ENCODE data around the gene WSB1.
"Not testable (repeated sequence)": the region's sequence is repeated elsewhere in the genome, so short reads cannot be mapped to it uniquely, and the experiment has no call there.

WSB1 gene

DNA sequence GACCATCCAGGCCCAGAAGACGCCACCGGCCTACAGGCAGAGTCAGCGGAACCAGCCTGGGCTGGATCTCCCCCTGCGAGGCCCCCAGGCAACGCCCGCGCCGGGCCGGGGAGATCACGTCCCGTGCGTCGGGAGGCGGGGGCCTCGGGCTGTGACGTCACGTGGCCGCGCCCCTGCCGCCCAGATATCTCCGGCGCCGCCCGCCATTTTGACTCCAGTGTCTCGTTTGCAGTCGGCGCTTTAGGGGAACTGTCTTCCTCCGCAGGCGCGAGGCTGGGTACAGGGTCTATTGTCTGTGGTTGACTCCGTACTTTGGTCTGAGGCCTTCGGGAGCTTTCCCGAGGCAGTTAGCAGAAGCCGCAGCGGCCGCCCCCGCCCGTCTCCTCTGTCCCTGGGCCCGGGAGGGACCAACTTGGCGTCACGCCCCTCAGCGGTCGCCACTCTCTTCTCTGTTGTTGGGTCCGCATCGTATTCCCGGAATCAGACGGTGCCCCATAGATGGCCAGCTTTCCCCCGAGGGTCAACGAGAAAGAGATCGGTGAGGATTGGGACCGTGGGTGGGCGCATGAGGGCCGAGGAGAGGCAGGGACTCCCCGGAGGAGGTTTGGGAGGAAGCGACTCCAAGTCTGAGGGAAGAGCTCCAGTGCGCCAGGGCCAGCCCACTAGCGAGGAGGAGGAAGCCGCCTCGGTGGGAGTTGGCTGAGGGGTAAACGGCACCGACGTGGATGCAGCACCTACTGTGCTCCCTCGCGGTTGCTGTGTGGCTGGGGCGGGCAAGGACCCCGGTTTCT, at the start of gene WSB1:
Gene WSB1, plus strand, starts transcription at position 217 of the 791 bp plus-strand sequence. Its CDS starts 282 bp downstream, at position 499.
- peak; percentile 86 for DNase-seq

- no peak for DNase-seq
Measured at GRCh38 chr17:27244491-27245223, 49.3 kb upstream of the WSB1 start.

- peak; percentile 80 for DNase-seq
Measured at GRCh38 chr17:27245230-27245696, 48.7 kb upstream of the WSB1 start.

DNA sequence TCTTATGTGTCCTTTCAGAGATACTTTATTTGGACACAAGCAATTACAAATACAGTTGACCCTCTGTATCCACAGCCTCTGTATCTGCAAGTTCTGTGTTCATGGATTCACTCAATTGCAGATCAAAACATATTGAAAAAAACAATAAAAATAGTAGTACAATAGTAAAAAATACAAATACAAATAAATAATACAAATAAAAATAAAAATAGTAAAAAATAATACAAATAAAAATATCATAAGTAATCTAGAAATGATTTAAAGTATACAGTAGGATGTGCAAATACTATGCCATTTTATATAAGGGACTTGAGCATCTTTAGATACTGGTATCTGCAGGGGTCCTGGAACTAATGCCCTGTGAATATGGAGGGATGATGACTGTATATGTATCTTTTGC, 47.4 kb upstream of the WSB1 start:
- no peak for DNase-seq

DNA sequence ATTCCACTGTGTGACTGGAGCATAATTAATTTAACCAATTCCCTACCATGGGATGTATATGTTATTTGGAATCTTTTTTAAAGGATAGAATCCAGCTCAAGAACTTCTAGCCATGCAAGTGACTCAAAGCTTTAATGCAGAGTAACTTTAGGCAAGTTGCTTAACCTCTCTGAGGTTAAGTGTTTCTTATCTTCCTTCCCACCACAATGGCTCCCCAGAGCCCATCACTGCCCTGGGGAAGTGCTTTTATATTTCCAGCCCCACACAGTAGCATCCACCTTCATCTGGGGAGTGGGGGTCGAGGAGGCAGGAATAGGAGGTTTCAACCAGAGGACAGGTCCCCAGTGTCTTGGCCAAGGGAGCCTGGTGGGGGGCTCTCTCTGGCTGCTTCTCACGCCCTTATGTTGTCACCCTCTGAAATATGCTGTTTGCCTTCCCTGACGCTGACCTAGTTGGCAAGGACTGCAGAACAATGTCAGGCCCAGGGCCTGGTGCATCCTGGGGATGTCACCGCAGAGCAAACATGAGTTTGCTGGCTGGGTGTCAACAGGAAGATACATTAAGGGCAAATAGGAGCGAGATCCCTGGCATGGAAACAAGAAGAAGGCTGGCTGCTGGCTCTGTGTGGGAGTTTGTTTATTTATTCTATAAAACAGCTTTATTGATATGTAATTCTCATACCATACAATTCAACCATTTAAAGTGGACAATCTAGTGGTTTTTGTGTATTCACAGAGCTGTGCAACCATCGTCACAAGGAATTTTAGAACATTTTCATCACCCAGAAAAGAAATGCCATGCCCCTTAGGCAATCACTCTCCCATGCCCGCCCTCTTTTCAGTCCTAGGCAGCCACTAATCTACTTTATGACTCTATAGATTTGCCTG, 46.6 kb upstream of the WSB1 start:
- peak; percentile 94 for DNase-seq

DNA sequence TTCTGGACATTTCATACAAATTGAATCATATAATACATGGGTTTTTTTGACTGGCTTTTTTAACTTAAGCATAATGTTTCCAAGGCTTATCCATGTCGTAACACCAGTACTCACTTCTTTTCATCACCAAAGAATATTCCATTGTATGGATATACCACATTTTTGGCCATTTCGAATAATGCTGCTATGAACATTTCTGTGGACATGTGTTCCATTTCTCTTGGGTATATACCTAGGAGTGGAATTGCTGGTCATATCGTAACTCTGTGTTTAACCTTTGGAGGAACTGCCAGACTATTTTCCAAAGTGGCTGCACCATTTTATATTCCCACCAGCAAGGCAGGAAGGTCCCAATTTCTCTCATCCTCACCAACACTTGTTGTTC, 46.0 kb upstream of the WSB1 start:
- no peak for DNase-seq

GRCh38 chr17:27250791-27251190, 43.1 kb upstream of the WSB1 start:
- DNase-seq, result not testable (repeated sequence)

GRCh38 chr17:27254802-27255201, 39.1 kb upstream of the WSB1 start:
- DNase-seq, result not testable (repeated sequence)

GRCh38 chr17:27256225-27257030, 37.5 kb upstream of the WSB1 start:
- DNase-seq, result no peak

GRCh38 chr17:27257031-27257357, 36.9 kb upstream of the WSB1 start:
- DNase-seq, result no peak

- DNase-seq, result no peak
Measured at GRCh38 chr17:27259356-27259755, 34.6 kb upstream of the WSB1 start.

- no peak for DNase-seq
Measured at GRCh38 chr17:27263386-27263785, 30.5 kb upstream of the WSB1 start.

DNA sequence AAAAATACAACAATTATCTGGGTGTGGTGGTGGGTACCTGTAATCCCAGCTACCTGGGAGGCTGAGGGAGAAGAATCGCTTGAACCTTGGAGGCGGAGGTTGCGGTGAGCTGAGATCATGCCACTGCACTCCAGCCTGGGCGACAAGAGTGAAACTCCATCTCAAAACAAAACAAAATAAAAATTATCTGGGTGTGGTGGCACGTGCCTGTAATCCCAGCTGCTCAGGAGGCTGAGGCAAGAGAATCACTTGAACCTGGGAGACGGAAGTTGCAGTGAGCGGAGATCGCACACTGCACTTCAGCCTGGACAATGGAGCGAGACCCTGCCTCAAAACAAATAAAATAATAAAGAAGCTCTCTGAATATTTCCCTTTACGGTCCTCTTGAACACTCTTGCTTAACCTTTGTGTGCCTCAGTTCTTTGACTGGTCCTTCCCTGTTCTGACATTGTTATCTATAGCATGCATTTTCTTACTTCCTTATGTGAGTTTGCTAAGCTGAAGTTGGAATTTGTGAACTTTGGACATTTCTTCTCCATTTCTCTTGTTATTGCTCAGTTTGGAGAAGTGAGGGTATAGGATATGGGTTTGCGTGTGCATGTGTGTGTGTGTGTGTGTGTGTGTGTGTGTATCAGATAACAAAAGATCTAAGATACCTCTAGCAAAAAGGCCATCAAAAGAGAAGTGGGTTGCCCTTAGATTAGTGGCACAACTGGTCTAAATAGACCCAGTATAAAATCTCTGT, 29.7 kb upstream of the WSB1 start:
- DNase-seq, result no peak

GRCh38 chr17:27265333-27265732, 28.6 kb upstream of the WSB1 start:
- no peak for DNase-seq

- no peak for DNase-seq
Measured at GRCh38 chr17:27266228-27266627, 27.7 kb upstream of the WSB1 start.

DNA sequence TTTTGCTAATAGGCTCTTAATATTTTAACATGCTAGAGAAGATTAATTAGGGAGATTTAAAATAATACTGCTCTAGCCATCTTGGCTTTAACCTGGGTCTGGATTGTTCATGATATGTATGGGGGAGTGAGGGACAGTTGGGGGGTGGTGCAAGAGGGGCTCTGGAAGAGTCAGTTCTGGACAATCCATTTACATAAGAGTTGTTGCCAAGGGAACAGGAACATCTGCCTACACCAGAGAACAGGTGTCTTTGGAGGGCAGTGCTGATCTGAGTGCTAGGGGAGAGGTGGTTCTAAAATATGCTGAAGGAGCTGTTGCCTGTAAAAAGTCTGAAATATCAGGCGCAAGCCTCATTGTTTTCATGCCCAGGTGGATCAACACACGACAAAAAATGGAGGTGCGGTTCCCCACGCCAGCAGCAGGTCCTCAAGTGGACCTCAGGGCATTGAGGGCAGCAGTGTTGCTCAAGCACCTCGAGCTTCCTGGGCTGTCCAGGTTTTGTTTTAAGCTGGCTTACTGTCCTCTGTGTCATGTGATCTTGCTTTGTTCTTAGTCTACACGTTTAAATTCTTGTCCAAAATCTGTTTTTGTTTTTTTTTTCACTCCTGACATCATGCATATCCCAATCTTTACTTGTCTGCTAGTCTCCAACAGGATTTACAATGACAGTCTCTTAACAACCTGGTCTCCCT, 25.4 kb upstream of the WSB1 start:
- peak; percentile 36 for DNase-seq

GRCh38 chr17:27269201-27269600, 24.7 kb upstream of the WSB1 start:
- DNase-seq, result no peak

DNA sequence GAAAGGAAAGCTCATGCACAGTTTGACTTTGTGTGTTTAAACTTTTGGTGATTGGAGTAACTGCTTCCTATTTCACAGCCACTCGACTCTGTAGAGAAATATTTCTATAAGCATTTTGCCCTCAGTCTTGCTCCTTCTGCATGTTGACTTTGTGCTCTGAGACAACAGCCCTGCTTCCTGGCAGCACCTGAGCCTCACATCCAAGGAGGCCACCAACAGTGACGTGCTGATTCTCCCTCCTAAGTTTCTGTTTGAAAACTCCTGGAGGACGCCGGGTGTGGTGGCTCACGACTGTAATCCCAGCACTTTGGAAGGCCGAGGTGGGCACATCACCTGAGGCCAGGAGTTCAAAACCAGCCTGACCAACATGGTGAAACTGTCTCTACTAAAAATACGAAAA, 23.9 kb upstream of the WSB1 start:
- no peak for DNase-seq

DNA sequence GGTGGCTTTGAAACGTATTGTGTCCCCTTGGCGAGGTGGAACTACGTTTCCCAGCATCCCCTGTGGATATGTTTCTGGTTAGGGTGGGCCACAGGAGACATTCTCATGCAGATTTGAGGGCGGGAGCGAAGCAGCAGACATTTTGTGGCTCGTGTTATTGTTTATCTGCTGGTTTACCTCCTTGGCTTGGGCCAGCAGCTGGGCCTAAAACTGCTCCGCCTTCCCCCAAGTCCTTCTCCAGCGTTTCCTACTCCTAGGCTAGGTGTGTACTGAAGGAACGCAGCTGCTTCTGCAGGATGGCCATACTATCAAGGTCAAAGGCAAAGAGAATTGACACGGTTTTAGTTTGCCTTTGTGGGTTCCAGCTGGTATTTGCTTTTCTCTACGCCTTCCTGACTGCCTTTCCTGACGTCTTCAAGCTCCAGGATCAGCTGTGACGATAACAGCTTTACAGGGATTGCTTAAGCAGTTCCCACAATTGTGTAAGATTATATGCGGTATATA, 17.2 kb upstream of the WSB1 start:
- DNase-seq, result no peak

DNA sequence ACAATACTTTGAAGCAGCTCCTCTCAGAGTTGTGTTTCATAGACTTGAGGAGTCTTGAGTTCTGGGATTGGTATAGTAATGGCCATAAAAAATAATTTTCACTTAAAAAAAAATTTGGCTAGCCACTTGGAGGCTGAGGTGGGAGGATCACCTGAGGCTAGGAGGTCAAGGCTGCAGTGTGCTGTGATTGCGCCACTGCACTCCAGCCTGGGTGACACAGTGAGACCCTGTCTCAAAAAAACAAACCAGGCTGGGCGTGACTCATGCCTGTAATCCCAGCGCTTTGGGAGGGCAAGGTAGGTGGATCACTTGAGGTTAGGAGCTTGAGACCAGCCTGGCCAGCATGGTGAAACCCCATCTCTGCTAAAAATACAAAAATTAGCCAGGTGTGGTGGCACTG, 14.8 kb upstream of the WSB1 start:
- DNase-seq, result not testable (repeated sequence)

GRCh38 chr17:27280527-27280926, 13.4 kb upstream of the WSB1 start:
- DNase-seq, result no peak

Measured in NCI-H2029 (cell line).